Measurements from ENCODE around the gene SCNN1G.

- TF ChIP-seq CTCF (conservative IDR thresholded peaks at IDR 0.05; ENCODE audit: low read depth, low read length), result no peak
- TF ChIP-seq SMC3 (IDR thresholded peaks at IDR 0.05; ENCODE audit: low read depth, low read length), result no peak
- no peak for TF ChIP-seq POLR2A (IDR thresholded peaks at IDR 0.05; ENCODE audit: low read depth, low read length)
- no peak for TF ChIP-seq MXI1 (IDR thresholded peaks at IDR 0.05; ENCODE audit: borderline replicate concordance, low read depth, low read length)
- no peak for TF ChIP-seq USF2 (IDR thresholded peaks at IDR 0.05; ENCODE audit: low read depth, low read length)
- no peak for TF ChIP-seq CHD1 (IDR thresholded peaks at IDR 0.05; ENCODE audit: low read depth, low read length)
- TF ChIP-seq CEBPB (IDR thresholded peaks at IDR 0.05; ENCODE audit: low read depth, low read length), result no peak
- TF ChIP-seq RFX5 (IDR thresholded peaks at IDR 0.05; ENCODE audit: low read depth, low read length), result no peak
Observed at GRCh38 chr16:23248261-23249194, 66.0 kb downstream of the SCNN1G start.

Measured in IMR-90 (cell line).